NK-92 (cell line): ENCODE results near the gene PEX19.
"Not testable (repeated sequence)": the region's sequence is repeated elsewhere in the genome, so short reads cannot be mapped to it uniquely, and the experiment has no call there.

Experiments
- DNase-seq: peaks from one replicate; lab custom pipeline; 2025; ENCODE audit not compliant: unreplicated experiment; lab: John Stamatoyannopoulos, UW

PEX19 gene

GRCh38 chr1:160284782-160285344 is at the start of gene PEX19:
PEX19 (minus strand) TSS chr1:160285133; CDS start chr1:160285124, 9 bp downstream.
- peak; percentile 34 for DNase-seq

GRCh38 chr1:160332516-160332915 is 47.6 kb upstream of the PEX19 start:
- DNase-seq = no peak

GRCh38 chr1:160330119-160330518 is 45.2 kb upstream of the PEX19 start:
- DNase-seq = no peak

- DNase-seq = no peak
Observed at GRCh38 chr1:160328184-160328583, 43.3 kb upstream of the PEX19 start.

GRCh38 chr1:160326418-160326817 is 41.5 kb upstream of the PEX19 start:
- no peak for DNase-seq

GRCh38 chr1:160325252-160325651 is 40.3 kb upstream of the PEX19 start:
- no peak for DNase-seq

- no peak for DNase-seq
Observed at GRCh38 chr1:160322831-160323230, 37.9 kb upstream of the PEX19 start.

- DNase-seq = no peak
Observed at GRCh38 chr1:160315359-160315758, 30.4 kb upstream of the PEX19 start.

- no peak for DNase-seq
Observed at GRCh38 chr1:160309571-160309970, 24.6 kb upstream of the PEX19 start.

- DNase-seq = no peak
Observed at GRCh38 chr1:160309185-160309557, 24.2 kb upstream of the PEX19 start.

- DNase-seq = no peak
Observed at GRCh38 chr1:160308451-160309184, 23.7 kb upstream of the PEX19 start.

- DNase-seq = no peak
Observed at GRCh38 chr1:160307118-160307791, 22.3 kb upstream of the PEX19 start.

- no peak for DNase-seq
Observed at GRCh38 chr1:160300173-160300572, 15.2 kb upstream of the PEX19 start.

GRCh38 chr1:160296036-160296435 is 11.1 kb upstream of the PEX19 start:
- no peak for DNase-seq

- no peak for DNase-seq
Observed at GRCh38 chr1:160293020-160293968, 8.4 kb upstream of the PEX19 start.

GRCh38 chr1:160291248-160292220 is 6.6 kb upstream of the PEX19 start:
- no peak for DNase-seq

GRCh38 chr1:160287769-160288168 is 2.8 kb upstream of the PEX19 start:
- DNase-seq = not testable (repeated sequence)

- no peak for DNase-seq
Observed at GRCh38 chr1:160285506-160285905, 573 bp upstream of the PEX19 start.

GRCh38 chr1:160284220-160284781 is 632 bp downstream of the PEX19 start:
- DNase-seq = no peak

GRCh38 chr1:160282807-160283206 is 2.1 kb downstream of the PEX19 start:
- DNase-seq = no peak
